ENCODE results near the gene PAK6.

The PAK6 gene

DNA sequence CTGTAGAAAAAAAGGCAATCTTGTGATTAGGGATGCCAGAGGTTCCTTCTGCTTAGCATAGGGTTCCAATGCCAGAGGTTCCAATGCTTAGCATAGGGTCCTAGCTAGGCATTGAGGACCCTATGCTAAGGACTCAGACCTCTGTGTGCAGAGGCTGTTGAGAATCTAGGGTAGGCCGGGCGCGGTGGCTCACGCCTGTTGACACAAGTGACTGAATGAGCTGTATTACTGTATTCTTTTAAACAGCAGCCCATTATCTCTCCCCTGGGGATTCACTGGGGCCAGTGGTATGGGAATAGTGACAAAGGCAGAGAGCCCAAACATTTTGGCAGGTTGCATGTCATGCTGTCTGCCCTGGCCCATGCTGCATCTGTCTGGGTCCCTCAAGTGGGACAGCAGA is 16.2 kb downstream of the PAK6 start:
- DNase-seq (ENCODE audit: low read depth): no peak

DNA sequence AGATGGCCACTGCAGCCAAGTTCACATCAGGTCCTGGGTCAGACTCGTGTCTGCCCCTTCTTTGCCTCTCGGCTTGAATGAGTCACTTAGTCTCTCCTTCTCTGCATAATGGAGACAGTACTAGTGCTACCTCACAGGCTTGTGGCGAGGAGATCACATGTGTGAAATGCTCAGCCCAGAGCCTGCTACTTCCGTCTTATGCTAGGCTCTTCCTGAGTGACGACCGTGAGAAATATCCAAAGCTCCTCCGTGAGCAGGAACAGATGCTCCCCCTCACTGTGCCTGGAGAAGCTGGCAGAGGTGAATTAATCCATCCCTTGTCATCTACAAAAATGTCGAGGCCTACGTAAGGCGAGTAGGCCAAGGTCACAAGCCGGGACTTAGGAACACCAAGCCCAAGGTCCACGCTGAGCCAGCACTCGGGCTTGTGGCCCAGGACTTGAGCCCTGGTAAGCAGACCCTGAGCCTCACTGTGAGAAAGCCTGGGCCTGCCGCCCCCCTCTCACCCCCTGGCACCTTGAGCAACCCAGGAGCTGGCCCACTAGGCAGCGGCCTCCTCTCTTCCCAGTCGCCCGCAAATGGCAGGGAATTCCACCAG is 17.9 kb downstream of the PAK6 start:
- no peak for DNase-seq (ENCODE audit: low read depth)

DNA sequence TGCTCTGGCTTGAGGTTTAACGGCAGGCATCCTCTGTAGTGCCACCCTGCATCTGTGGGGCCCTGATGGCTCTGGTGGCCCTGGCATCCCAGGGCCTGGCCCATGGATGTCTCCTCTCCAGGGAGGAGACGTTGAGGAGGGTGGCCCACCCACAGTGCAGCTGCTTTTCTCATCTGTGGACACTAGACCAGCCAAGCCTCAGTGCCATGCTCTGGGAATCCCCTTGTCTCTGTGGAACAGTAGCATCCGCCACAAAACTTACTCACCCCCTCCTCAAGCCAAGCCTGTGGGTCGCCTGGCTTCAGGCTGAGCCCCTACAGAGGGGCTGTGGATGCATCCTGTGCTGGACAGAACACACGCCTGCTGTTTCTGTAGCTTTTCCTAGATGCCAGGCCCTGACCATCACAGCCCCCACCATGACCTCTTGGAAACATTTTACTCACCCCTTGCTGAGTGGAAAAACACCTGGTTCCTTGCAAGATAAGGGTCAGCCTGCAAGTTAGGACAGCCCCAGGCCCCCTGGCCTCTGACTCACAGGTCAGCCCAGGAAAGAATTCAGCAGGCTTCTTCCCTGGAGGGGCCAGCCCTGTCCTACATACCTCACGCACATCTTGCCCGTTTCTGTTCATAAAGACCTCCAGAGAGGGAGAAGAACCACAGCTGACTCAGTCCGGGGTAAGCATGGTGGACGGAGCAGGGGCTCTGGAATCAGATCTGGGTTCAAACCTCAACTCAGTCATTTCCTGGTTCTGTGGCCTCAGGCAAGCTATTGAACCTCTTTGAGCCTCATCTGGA is 19.0 kb downstream of the PAK6 start:
- no peak for DNase-seq (ENCODE audit: low read depth)

- no peak for DNase-seq (ENCODE audit: low read depth)
These were observed 19.7 kb downstream of the PAK6 start for GRCh38 chr15:40258544-40258943.

GRCh38 chr15:40259021-40259420 is 20.2 kb downstream of the PAK6 start:
- DNase-seq (ENCODE audit: low read depth): no peak

DNA sequence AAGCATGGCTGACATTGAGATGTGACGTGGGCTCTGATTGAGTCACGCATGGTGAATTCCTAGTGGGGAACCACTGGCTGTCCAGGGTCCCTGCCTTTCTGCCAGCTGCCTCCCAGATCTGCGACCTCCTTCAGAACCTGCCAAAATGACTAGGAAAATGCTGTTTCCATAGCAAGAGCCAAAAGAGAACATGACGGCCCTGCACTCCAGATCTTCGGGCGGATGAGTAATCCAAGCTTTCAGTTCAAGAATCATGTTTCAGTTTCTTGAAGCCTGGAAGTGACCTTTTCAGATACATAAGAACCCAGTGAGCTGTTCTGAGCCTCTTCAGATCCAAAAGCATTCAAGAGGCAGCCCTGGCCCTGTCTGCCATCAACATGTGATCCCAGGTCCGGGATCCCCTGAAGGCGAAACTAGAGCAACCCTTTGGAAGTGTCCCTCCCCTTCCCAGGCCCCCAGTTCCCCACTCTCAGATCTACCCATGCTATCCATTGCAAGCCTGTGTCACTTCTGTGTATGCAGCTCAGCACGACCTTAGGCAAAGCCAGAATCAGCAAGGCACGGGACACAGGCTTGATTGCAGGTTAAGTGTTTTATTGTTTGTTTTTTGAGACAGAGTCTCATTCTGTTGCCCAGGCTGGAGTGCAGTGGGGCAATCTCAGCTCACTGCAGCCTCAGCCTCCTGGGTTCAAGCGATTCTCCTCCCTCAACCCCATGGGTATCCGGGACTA is 24.3 kb downstream of the PAK6 start:
- no peak for DNase-seq (ENCODE audit: low read depth)

- no peak for DNase-seq (ENCODE audit: low read depth)
These were observed 25.7 kb downstream of the PAK6 start for GRCh38 chr15:40264321-40265153.

DNA sequence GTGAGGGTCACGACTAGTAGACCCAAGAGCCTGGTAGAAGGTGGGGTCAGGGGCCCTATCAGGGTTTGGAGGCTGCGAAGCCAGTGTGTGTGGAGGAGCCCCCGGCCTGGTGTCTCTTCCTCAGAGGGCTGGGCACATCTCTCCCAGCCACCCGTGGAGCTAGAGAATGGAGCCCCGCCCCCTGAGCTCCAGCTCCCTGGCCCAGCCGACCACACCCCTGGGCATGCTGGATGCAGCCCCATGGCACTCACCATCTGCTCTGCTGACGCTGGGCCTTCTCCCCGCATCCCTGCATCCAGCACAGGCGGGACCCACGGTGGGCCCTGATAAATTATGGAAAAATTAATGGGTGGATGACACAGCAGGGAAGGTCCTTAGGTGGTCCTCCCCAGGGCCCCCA is 26.5 kb downstream of the PAK6 start:
- no peak for DNase-seq (ENCODE audit: low read depth)

GRCh38 chr15:40265875-40266274 is 27.0 kb downstream of the PAK6 start:
- no peak for DNase-seq (ENCODE audit: low read depth)

DNA sequence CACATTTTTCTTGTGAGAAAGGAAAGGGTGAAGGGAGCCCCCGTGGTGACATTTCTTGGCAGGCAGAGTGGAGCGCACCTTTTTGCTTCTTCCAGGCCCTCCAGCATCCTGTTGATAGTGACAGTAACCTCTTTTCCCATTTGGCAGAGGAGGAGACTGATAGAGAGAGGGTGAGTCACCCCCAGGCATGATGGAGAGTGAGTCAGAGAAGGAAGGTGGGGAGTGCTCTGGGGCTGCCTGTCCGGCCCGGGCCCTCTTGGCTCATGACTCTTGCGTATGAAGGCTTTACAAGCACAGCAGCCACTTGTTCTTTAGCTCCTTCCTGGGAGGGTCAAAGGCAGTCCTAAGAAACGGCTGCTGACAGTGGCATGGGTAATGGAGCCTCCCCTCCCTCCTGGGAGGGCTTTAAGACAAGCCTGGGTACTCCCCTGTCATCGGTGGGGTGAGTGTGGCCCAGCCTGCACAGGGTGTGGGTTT is 28.0 kb downstream of the PAK6 start:
- no peak for DNase-seq (ENCODE audit: low read depth)

GRCh38 chr15:40267670-40268069 is 28.8 kb downstream of the PAK6 start:
- DNase-seq (ENCODE audit: low read depth): no peak

GRCh38 chr15:40269604-40270003 is 30.7 kb downstream of the PAK6 start:
- DNase-seq (ENCODE audit: low read depth): no peak

DNA sequence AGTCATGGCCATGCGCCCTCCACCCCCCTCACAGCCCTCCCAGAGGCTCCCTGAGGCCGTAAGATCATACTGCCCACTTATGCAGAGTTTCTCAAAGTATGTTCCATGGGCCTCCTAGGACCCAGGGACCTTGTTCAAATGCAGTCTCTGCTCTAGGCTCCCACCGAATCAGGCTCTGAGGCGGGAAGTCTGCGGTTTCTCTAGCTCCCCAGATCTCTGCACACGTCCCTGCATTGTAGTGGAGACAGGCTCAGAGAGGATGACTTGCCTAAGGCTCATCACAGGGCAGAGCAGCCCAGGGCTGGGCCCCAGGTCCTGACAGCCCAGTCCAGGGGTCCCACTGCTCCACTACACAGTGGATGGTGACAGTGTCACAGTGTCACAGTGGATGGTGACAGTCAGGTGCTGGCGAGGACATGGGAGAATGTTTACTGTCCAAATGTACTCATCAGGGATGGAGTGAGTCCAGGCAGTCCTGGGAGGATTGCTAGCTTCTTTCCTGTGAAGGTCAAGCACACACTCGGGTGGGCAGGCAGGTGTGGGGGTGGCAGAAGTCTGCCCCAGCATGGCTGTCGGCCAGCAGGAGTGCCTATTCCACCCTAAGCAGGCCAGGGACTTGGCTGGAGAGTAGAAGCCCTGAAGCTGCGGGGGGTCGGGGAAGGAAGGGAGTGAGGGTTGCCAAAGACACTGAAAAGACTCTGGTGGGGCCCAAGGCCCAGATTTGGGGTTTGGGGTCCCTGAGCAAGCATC is 31.6 kb downstream of the PAK6 start:
- no peak for DNase-seq (ENCODE audit: low read depth)

DNA sequence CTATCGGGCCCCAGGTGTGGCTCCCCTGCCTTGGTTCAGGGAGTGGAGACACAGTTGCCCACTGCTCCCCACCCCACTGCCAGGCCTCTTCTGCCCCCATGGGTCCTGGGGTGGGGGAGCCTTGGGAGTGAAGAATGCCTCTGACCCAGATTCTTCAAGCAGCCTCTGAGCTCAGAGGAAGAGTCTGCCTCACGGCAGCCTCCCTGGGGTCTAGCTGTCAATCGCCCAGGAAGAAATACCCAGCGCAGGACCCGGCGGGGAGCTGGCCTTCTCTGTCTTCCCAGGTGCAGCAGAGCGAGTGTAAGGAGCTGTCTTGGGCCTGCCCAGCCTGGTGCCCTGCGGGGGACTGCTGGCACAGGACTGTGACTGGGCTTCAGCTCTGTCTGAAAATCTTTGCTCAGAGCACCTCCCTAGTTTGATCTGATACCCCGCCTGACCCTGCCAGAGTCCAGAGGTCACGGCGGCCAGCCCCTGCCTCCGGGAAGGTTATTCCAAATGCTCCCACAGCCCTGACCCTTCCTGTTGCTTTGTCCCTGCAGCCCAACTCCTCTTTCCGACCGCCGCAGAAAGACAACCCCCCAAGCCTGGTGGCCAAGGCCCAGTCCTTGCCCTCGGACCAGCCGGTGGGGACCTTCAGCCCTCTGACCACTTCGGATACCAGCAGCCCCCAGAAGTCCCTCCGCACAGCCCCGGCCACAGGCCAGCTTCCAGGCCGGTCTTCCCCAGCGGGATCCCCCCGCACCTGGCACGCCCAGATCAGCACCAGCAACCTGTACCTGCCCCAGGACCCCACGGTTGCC is 33.0 kb downstream of the PAK6 start:
- DNase-seq (ENCODE audit: low read depth): no peak

DNA sequence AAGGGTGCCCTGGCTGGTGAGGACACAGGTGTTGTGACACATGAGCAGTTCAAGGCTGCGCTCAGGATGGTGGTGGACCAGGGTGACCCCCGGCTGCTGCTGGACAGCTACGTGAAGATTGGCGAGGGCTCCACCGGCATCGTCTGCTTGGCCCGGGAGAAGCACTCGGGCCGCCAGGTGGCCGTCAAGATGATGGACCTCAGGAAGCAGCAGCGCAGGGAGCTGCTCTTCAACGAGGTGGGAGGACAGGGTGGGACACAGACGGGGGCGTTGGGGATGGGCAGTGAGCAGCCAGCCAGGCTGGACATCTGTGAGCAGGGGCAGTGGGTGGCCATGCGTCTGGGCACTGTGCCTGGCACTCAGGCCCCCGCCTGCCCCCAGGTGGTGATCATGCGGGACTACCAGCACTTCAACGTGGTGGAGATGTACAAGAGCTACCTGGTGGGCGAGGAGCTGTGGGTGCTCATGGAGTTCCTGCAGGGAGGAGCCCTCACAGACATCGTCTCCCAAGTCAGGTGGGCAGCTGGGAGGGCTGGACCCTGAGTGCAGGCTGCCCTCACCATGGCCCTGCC is 33.7 kb downstream of the PAK6 start:
- DNase-seq (ENCODE audit: low read depth): no peak

GRCh38 chr15:40273428-40273827 is 34.6 kb downstream of the PAK6 start:
- no peak for DNase-seq (ENCODE audit: low read depth)

- DNase-seq (ENCODE audit: low read depth): peak; percentile 75
These were observed 35.7 kb downstream of the PAK6 start for GRCh38 chr15:40274350-40275274.

- no peak for DNase-seq (ENCODE audit: low read depth)
These were observed 36.7 kb downstream of the PAK6 start for GRCh38 chr15:40275523-40275922.

DNA sequence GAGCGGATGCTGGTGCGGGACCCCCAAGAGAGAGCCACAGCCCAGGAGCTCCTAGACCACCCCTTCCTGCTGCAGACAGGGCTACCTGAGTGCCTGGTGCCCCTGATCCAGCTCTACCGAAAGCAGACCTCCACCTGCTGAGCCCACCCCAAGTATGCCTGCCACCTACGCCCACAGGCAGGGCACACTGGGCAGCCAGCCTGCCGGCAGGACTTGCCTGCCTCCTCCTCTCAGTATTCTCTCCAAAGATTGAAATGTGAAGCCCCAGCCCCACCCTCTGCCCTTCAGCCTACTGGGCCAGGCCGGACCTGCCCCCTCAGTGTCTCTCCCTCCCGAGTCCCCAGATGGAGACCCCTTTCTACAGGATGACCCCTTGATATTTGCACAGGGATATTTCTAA is 37.1 kb downstream of the PAK6 start:
- no peak for DNase-seq (ENCODE audit: low read depth)

Measured in stimulated activated CD4-positive, alpha-beta T cell treated with anti-CD3 and anti-CD28 coated beads, Interleukin-2, amount 100 ng/mL, for 4 hours (primary cell).